ENCODE measurements around the gene EPHA6. TPM values are rescaled to one million over a fixed set of nuclear protein-coding genes. Genes with fewer than 3 reads are reported as not detected.
"Not testable (repeated sequence)": the region's sequence is repeated elsewhere in the genome, so short reads cannot be mapped to it uniquely, and the experiment has no call there.

Gene EPHA6
- total and polyA plus RNA-seq, 9 donors: 0.07 to 0.62 (median 0.18) TPM

DNA sequence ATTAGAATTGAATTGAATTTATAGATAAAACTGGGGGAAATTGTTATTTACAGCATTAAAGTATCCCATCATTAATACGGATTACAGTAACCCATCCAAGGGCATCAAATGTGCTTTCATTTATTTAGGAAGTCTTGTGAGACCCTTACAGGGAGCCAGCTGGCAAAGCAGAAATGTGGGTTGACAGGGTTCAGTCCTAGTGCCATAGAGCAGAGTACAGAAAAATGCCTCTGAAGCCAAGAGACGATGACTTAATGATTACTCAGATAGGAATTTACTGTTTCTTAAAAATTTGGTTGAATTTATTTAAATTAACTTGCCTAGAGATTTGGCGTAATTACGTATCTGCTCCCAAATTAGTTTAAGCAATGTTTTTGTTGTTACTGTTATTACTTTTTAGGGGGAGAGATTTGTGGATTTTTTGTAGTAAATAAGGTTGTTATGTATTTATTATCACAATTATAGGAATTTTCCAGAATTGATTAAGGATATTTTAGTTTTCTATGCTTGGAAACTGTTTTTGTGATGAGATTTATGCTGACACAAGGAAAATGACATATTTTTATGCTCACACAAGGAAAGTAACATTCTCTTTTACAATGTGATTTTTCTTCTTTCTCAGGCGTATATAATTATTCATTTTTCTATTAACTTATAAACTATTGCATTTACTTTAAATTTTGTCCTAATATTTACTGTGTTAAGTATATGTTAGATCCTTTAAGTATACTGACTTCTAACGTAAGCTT lies 152.0 kb downstream of the EPHA6 start:
- WGBS (ENCODE audit: insufficient coverage): no CpG with 5 or more reads among the region's 6 CpGs
- H3K9me3 ChIP-seq (replicated peaks; ENCODE audit: control insufficient read depth, low read depth, low read length): no peaks in the 10 kb centered on the region
- H3K27me3 ChIP-seq (ENCODE audit: control insufficient read depth, insufficient read depth, low read length): no peaks in the 10 kb centered on the region
- H3K4me1 ChIP-seq (ENCODE audit: control insufficient read depth, insufficient read depth, low read length): no peaks in the 10 kb centered on the region
- no peak for DNase-seq
- H3K27ac ChIP-seq (ENCODE audit: low read length): no peak overlapping the region
- no peak overlapping the region for H3K4me3 ChIP-seq (ENCODE audit: low read length)
- H3K36me3 ChIP-seq (ENCODE audit: control insufficient read depth, insufficient read depth, low read length): no peaks in the 10 kb centered on the region

DNA sequence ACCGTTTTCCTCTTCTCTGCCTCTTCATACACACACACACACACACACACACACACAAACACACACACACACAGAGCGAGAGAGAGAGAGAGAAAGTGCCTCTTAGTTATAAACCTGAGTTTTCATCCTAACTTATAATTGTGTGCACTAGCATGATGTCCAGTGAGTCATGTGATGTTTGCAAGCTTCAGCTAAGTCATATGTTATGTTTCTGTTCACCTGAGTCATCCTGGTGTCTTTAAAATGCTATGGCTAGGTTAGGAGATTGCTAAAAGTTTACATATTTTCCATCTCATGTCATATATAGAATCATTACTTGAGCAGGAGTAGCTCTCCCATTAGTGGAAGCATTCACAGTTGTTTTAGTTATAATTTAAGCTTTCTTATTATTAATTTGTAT lies 155.8 kb downstream of the EPHA6 start:
- Histone ChIP-seq H3K4me3 (ENCODE audit: low read length) (no peak overlapping the region), H3K9me3 (replicated peaks; ENCODE audit: control insufficient read depth, low read depth, low read length) (no peaks in the 10 kb centered on the region), H3K27me3 (ENCODE audit: control insufficient read depth, insufficient read depth, low read length) (no peaks in the 10 kb centered on the region), H3K36me3 (ENCODE audit: control insufficient read depth, insufficient read depth, low read length) (no peaks in the 10 kb centered on the region), H3K27ac (ENCODE audit: low read length) (no peak overlapping the region), H3K4me1 (ENCODE audit: control insufficient read depth, insufficient read depth, low read length) (no peaks in the 10 kb centered on the region)
- WGBS (ENCODE audit: insufficient coverage): no CpG with 5 or more reads among the region's 2 CpGs
- DNase-seq: no peak

DNA sequence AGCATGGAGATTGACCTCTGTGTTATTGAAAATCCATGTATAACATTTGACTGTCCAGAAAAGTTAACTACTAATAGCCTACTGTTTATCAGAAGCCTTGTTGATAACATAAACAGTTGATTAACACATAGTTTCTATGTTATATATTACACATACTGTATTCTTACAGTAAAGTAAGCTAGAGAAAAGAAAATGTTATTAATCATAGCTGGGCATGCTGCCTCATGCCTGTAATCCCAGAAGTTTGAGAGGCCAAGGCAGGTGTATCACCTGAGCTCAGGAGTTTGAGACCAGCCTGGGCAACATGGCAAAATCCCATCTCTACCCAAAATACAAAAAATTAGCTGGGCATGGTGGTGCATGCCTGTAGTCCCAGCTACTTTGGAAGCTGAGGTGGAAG lies 163.3 kb downstream of the EPHA6 start:
- no peak for DNase-seq
- no peaks in the 10 kb centered on the region for H3K27me3 ChIP-seq (ENCODE audit: control insufficient read depth, insufficient read depth, low read length)
- no peaks in the 10 kb centered on the region for H3K4me1 ChIP-seq (ENCODE audit: control insufficient read depth, insufficient read depth, low read length)
- H3K27ac ChIP-seq (ENCODE audit: low read length): no peak overlapping the region
- no peak overlapping the region for H3K4me3 ChIP-seq (ENCODE audit: low read length)
- no peaks in the 10 kb centered on the region for H3K36me3 ChIP-seq (ENCODE audit: control insufficient read depth, insufficient read depth, low read length)
- H3K9me3 ChIP-seq (replicated peaks; ENCODE audit: control insufficient read depth, low read depth, low read length): no peaks in the 10 kb centered on the region

DNA sequence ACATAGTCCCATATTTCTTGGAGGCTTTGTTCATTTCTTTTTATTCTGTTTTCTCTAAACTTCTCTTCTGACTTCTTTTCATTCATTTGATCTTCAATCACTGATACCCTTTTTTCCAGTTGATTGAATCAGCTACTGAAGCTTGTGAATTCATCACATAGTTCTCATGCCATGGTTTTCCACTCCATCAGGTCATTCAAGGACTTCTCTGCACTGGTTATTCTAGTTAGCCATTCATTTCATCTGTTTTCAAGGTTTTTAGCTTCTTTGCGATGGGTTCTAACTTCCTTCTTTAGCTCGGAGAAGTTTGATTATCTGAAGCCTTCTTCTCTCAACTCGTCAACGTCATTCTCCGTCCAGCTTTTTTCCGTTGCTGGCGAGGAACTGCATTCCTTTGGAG lies 169.3 kb downstream of the EPHA6 start:
- not testable (repeated sequence) for H3K27ac ChIP-seq (ENCODE audit: low read length); H3K36me3 ChIP-seq (ENCODE audit: control insufficient read depth, insufficient read depth, low read length); H3K27me3 ChIP-seq (ENCODE audit: control insufficient read depth, insufficient read depth, low read length); H3K4me3 ChIP-seq (ENCODE audit: low read length); H3K9me3 ChIP-seq (replicated peaks; ENCODE audit: control insufficient read depth, low read depth, low read length); DNase-seq; H3K4me1 ChIP-seq (ENCODE audit: control insufficient read depth, insufficient read depth, low read length)
- WGBS (ENCODE audit: insufficient coverage): no CpG with 5 or more reads among the region's 7 CpGs

DNA sequence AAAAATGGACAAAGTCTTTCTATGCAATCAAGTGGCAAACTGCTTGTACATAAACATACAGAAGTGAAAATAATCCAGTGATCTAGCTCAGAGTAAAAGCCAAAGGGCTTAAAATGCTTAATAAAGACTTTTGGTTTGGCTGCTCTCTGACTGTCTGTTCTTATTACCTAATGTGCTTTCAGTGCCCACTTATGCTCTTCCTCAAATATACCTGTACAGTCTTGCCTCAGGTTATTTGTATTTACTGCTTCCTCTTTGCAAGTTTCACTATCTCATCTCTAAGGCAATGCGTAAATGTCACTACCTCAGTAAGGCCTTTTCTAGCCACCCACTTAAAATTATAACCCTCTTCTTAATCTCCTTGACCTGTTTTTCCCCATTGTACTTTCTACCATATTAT lies 171.8 kb downstream of the EPHA6 start:
- Histone ChIP-seq H3K27ac (ENCODE audit: low read length) (no peak overlapping the region), H3K27me3 (ENCODE audit: control insufficient read depth, insufficient read depth, low read length) (no peaks in the 10 kb centered on the region), H3K36me3 (ENCODE audit: control insufficient read depth, insufficient read depth, low read length) (no peaks in the 10 kb centered on the region), H3K9me3 (replicated peaks; ENCODE audit: control insufficient read depth, low read depth, low read length) (no peaks in the 10 kb centered on the region), H3K4me3 (ENCODE audit: low read length) (no peak overlapping the region), H3K4me1 (ENCODE audit: control insufficient read depth, insufficient read depth, low read length) (no peaks in the 10 kb centered on the region)
- WGBS (ENCODE audit: insufficient coverage): no CpG with 5 or more reads among the region's 1 CpG
- DNase-seq: no peak

DNA sequence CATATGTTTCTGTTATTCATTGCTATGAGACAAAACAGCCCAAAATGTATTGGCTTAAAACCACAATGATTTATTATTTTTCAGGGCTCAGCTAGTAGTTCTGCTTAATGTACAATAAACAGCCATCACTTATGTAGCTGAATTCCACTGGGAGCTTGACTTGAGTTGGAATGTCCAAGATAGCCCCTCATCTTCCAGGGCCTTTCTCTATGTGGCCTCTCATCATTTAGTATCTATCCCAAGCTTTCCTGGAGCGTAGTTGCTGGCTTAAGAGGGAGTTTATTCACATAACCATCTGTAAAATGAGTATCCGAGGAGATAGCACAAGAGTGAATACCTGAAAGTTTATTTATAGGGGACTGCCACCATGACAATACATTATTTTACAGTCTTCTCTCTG lies 176.8 kb downstream of the EPHA6 start:
- DNase-seq: peak; percentile 49
- no peak overlapping the region for H3K4me3 ChIP-seq (ENCODE audit: low read length)
- no peaks in the 10 kb centered on the region for H3K27me3 ChIP-seq (ENCODE audit: control insufficient read depth, insufficient read depth, low read length)
- H3K36me3 ChIP-seq (ENCODE audit: control insufficient read depth, insufficient read depth, low read length): no peaks in the 10 kb centered on the region
- no peaks in the 10 kb centered on the region for H3K9me3 ChIP-seq (replicated peaks; ENCODE audit: control insufficient read depth, low read depth, low read length)
- H3K27ac ChIP-seq (ENCODE audit: low read length): no peak overlapping the region
- no peaks in the 10 kb centered on the region for H3K4me1 ChIP-seq (ENCODE audit: control insufficient read depth, insufficient read depth, low read length)
- WGBS (ENCODE audit: insufficient coverage): no CpG with 5 or more reads among the region's 2 CpGs

DNA sequence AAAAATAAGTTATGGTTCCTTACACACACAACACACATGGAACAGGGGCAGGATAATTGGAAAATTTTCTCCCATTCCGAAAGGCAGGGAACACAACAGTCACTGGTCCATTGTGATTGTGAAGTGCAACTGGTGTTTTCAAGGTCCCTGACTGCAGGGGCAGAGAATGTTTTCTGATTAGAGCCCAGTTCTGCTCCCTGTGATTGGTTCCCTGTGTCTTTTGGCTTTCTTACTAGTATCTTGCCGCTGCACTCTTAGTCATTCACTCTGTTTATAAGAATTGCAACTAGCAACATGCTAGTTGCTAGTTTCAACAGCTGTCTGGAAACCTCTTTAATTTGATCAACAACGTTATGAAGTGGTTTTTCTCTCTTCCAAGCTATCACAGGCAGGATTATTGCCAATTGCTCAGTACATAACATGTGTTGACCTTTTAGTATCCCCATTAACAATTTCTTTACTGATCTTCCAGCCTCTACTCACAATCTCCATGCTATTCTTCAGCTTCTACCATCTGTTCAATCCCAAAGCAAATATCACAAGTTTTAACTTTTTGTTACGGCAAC lies 177.5 kb downstream of the EPHA6 start:
- H3K27me3 ChIP-seq (ENCODE audit: control insufficient read depth, insufficient read depth, low read length): no peaks in the 10 kb centered on the region
- H3K36me3 ChIP-seq (ENCODE audit: control insufficient read depth, insufficient read depth, low read length): no peaks in the 10 kb centered on the region
- DNase-seq: peak; percentile 86
- no peaks in the 10 kb centered on the region for H3K9me3 ChIP-seq (replicated peaks; ENCODE audit: control insufficient read depth, low read depth, low read length)
- H3K4me1 ChIP-seq (ENCODE audit: control insufficient read depth, insufficient read depth, low read length): no peaks in the 10 kb centered on the region
- peak overlapping the region; percentile 31 for H3K27ac ChIP-seq (ENCODE audit: low read length)
- WGBS (ENCODE audit: insufficient coverage): 28% methylated on average over 2 of the region's 4 CpGs
- H3K4me3 ChIP-seq (ENCODE audit: low read length): no peak overlapping the region

DNA sequence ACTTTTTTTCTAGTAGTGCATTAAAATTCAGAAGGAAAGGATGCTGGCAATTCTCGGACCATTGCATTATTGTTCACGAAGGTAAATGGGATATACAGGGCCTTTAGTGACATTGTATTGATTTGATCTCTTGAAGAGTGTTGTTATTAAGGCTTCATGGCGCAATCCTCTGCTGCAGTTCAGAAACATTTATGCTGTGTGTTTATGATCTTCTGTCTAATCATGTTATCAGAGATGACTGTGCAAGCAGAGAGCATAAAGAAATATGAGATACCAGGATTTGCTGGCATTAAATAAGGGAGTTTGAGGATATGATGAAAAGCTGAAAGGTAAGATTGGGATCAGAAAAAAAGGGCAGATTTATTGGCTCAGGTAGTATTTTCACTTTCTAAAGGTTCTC lies 180.6 kb downstream of the EPHA6 start:
- H3K4me1 ChIP-seq (ENCODE audit: control insufficient read depth, insufficient read depth, low read length): no peaks in the 10 kb centered on the region
- no peaks in the 10 kb centered on the region for H3K9me3 ChIP-seq (replicated peaks; ENCODE audit: control insufficient read depth, low read depth, low read length)
- no peaks in the 10 kb centered on the region for H3K36me3 ChIP-seq (ENCODE audit: control insufficient read depth, insufficient read depth, low read length)
- DNase-seq: no peak
- H3K4me3 ChIP-seq (ENCODE audit: low read length): no peak overlapping the region
- H3K27me3 ChIP-seq (ENCODE audit: control insufficient read depth, insufficient read depth, low read length): no peaks in the 10 kb centered on the region
- 100% methylated on average over 3 of the region's 3 CpGs for WGBS (ENCODE audit: insufficient coverage)
- no peak overlapping the region for H3K27ac ChIP-seq (ENCODE audit: low read length)

DNA sequence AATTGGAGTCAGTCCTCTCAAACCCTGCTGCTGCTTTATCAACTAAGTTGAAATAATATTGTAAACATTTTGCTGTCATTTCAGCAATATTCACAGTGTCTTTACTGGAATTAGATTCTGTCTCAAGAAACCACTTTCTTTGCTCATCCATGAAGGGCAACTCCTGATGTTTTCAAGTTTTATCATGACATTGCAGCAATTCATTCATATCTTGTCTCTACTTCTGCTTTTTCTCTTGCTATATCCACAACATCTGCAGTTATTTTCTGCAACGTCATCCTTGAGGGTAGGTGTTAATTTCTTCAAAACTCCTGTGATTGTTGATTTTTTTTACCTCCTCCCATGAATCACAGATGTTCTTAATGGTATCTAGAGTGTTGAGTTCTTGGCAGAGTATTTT lies 181.6 kb downstream of the EPHA6 start:
- H3K36me3 ChIP-seq (ENCODE audit: control insufficient read depth, insufficient read depth, low read length): no peaks in the 10 kb centered on the region
- H3K4me1 ChIP-seq (ENCODE audit: control insufficient read depth, insufficient read depth, low read length): no peaks in the 10 kb centered on the region
- H3K9me3 ChIP-seq (replicated peaks; ENCODE audit: control insufficient read depth, low read depth, low read length): no peaks in the 10 kb centered on the region
- H3K4me3 ChIP-seq (ENCODE audit: low read length): no peak overlapping the region
- H3K27me3 ChIP-seq (ENCODE audit: control insufficient read depth, insufficient read depth, low read length): no peaks in the 10 kb centered on the region
- no peak overlapping the region for H3K27ac ChIP-seq (ENCODE audit: low read length)
- WGBS (ENCODE audit: insufficient coverage): no CpG with 5 or more reads among the region's 1 CpG
- DNase-seq: no peak

DNA sequence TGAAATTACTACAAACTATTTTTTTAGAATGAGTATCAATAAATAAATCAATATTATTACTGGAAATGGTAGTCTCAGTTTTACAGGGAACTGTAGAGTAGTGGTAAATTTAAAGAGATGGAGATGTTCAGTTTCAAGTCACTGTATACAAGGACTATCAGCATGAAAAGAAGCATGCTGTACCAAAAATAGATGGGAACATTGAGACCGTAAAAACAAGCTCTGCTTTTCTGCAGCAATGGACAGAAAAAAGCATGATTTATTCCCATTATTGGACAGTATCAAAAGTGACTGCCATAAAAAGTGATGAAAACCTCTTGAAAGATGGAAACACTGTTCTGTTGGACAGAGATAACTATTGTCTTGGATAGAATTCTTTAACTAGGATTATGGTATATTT lies 187.2 kb downstream of the EPHA6 start:
- no CpG with 5 or more reads among the region's 1 CpG for whole genome bisulfite sequencing (ENCODE audit: insufficient coverage)
- no peak overlapping the region for H3K4me3 ChIP-seq (ENCODE audit: low read length)
- DNase-seq: peak; percentile 31
- H3K27ac ChIP-seq (ENCODE audit: low read length): no peak overlapping the region
- no peaks in the 10 kb centered on the region for H3K4me1 ChIP-seq (ENCODE audit: control insufficient read depth, insufficient read depth, low read length)
- no peaks in the 10 kb centered on the region for H3K9me3 ChIP-seq (replicated peaks; ENCODE audit: control insufficient read depth, low read depth, low read length)
- H3K36me3 ChIP-seq (ENCODE audit: control insufficient read depth, insufficient read depth, low read length): no peaks in the 10 kb centered on the region
- H3K27me3 ChIP-seq (ENCODE audit: control insufficient read depth, insufficient read depth, low read length): no peaks in the 10 kb centered on the region

All from muscle of leg (tissue), 11 donors.